Left hindlimb (tissue), 1 donor: ENCODE data around the gene VWA3A.
A peak's percentile ranks its signal among the peaks of the same experiment; 100 is the strongest.
"Not testable (repeated sequence)": the region's sequence is repeated elsewhere in the genome, so short reads cannot be mapped to it uniquely, and the experiment has no call there.

Experiments used
- DNase-seq: peaks from one replicate; pipeline ENCODE4 v3.0.0-alpha.2; 2018

Gene VWA3A

GRCh38 chr16:22092143-22092933 lies at the start of gene VWA3A:
Gene VWA3A (plus strand): TSS chr16:22092541. CDS start chr16:22092638, 97 bp downstream.
- DNase-seq, result peak; percentile 47

DNA sequence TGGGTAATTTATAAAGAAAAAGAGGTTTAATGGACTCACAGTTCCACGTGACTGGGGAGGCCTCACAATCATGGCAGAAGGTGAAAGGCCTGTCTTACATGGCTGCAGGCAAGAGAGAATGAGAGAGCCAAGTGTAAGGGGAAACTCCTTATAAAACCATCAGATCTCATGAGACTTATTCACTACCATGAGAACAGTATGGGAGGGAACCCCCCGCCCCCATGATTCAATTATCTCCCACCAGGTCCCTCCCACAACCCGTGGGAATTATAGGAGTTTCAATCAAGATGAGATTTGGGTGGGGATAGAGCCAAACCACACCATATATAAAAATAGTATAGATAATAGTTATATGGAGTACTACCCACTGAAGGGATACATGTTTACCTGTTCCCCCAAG lies 48.5 kb upstream of the VWA3A start:
- DNase-seq, result not testable (repeated sequence)

- not testable (repeated sequence) for DNase-seq
These were observed 46.5 kb upstream of the VWA3A start for GRCh38 chr16:22045888-22046287.

DNA sequence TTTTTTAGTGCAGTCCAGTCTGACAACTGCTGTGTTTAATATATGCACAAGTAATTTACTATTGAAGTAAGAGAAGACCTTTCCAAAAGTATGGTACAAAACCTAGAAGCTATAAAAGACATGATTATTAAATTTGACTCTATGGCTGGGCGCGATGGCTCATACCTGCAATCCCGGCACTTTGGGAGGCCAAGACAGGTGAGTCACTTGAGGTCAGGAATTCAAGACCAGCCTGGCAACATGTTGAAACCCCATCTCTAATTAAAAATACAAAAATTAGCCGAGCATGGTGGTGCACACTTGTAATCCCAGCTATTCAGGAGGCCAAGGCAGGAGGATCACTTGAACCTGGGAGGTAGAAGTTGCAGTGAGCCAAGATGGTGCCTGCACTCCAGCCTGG lies 41.4 kb upstream of the VWA3A start:
- DNase-seq, result no peak

DNA sequence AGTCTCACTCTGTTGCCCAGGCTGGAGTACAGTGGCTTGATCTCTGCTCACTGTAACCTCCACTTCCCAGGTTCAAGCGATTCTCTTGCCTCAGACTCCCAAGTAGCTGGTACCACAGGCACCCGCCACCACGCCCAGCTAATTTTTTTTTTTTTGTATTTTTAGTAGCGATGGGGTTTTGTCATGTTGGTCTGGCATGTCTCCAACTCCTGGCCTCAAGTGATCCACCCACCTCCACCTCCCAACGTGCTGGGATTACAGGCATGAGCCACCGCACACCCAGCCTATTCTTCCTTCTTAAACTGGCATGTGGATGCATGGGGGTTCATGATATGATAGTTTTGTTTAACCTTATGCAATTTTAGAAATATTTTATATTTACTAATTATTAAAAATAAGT lies 39.4 kb upstream of the VWA3A start:
- DNase-seq, result no peak

- no peak for DNase-seq
These were observed 38.4 kb upstream of the VWA3A start for GRCh38 chr16:22053921-22054341.

GRCh38 chr16:22054847-22055590 lies 37.3 kb upstream of the VWA3A start:
- no peak for DNase-seq

- no peak for DNase-seq
These were observed 36.5 kb upstream of the VWA3A start for GRCh38 chr16:22055881-22056280.

DNA sequence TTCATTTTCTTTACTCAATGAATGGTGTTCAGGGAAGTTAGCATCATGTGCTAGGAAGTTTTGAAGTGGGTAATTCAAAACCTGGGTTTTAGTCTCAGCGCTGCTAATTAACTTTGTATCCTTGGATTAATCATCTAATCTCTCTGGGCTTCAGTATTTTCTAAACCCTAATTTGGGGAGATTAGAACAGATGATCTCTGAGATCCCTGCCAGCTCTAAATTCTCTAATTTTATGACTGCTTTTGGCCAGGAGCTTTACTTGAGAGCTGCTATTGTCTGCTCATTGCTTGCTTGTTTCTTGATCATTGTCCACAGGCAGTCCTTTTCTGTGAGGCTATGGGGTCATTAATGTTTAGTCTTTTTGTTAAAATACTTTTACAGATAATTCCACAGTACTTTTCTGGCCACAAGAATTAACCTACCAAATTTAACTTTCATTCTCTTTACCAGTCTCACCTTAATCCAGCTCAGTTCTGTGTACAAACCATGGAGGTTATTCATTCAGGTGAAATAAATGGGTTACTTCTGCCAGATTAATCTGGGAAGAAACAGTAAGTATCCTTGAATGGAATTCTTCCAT lies 28.4 kb upstream of the VWA3A start:
- DNase-seq, result no peak

DNA sequence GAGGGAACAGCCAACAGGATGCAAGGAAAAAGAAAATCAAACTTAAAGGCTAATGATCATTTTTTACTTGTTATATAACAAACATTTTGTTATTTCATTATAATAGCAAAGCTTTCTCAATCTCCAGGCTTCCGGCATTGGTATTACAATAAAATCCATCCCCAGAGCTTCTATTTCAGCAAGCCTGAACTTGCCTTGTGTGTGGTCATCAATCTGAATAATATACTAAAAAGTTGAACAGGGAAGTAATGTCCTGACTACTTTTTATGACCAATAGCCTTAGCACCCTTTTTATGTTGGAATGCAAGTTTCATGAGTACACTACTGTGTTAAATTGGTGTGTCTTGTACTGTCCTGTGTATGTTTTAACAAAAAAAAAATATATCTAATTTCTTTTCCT lies 27.1 kb upstream of the VWA3A start:
- DNase-seq, result no peak

GRCh38 chr16:22070361-22071330 lies 21.7 kb upstream of the VWA3A start:
- no peak for DNase-seq

- DNase-seq, result no peak
These were observed 20.9 kb upstream of the VWA3A start for GRCh38 chr16:22071331-22071910.

DNA sequence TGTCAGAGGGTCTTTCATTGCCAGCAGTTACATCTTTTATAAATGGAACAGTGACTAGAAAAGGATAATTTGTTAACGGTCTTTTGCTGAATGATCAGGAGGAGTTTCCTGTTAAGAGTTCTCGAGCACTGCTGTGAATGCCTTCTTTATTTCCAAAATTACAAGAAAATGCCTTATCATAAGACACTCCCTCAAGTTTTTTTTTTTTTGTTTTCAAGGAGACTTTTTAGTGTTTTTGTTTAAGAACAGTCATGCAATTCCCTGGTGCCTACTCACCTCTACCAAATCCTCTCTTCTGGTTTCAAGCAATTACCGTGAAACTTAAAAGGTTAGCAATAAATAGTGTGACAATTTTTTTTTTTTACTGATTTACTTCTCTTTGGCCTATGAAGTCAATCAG lies 19.0 kb upstream of the VWA3A start:
- DNase-seq, result no peak

DNA sequence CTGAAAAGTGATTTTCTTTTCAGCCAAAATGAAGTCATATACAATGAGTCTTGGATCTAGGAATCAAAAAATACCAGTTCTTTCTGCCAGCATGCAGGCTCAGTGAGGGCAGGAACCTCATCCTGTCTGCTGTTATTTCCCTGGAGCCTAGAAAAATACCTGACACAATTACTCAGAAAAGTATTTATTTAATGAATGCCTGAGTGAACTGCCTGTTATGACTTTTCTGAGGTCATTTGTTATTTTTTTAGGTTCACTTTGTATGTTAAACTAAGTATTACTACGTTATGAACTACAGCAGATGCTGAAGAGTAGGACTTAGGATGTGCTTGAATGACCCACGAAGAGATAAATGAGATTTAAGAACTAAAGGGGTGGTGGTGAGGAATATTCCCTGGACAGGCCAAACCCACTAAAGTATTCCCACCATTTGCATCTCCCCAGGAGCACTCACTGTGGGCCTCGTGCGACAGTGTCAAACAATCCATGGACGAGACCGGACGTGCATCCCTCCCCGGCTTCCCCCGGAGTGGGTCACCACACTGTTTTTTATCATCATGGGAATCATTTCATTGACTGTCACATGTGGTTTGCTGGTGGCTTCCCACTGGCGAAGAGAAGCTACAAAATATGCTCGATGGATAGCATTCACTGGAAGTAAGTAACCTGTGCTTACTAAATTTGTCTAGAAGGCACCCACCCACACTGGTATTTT lies 17.1 kb upstream of the VWA3A start:
- no peak for DNase-seq

- no peak for DNase-seq
These were observed 16.6 kb upstream of the VWA3A start for GRCh38 chr16:22075776-22076175.

DNA sequence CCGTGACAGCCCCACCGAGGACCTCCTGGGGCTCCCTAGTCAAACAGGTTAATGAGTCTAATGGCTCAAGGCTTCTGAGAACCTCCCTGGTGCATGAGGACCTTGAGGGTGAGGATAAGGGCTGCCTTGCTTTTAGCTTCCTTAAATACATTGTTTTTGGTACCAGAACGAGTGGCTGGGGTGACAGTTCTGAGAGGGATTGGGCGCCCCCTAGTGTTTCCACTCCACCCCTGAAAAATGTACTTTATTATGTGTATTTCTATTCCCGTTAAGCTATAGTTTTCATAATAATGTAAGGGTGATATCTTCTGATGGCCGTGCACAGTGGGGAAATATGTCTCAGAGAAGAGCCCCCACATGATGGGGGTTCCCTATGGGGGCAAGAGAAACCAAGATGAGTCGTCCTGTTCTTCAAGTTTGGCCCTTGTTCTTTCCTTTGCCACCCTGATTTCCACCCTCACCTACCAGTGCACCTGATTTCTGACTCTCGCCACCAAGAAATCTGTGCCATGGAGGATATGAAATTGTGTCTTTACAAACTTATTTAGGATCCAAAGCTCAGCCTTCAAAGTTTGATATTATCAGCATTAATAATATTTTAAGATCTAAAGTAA lies 14.5 kb upstream of the VWA3A start:
- DNase-seq, result peak; percentile 56

DNA sequence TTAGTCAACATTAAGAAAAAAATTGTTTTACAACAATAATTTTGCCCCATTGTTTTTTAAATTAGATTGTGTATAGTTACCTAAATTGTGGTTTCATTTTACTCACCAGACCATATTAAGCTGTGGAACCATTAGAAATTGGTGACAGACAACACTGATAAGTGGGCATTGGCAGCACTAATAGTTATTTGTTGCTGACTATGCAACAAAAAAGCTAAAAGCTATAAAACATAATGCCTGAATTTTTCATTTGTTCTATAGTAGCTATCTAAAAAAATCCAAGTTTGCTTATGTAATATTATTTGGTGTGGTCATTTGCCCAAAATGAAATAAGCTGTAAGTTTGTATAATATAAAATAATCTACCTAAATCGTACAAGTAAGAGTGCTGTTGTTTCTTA lies 13.7 kb upstream of the VWA3A start:
- DNase-seq, result no peak

GRCh38 chr16:22081050-22081449 lies 11.3 kb upstream of the VWA3A start:
- no peak for DNase-seq

DNA sequence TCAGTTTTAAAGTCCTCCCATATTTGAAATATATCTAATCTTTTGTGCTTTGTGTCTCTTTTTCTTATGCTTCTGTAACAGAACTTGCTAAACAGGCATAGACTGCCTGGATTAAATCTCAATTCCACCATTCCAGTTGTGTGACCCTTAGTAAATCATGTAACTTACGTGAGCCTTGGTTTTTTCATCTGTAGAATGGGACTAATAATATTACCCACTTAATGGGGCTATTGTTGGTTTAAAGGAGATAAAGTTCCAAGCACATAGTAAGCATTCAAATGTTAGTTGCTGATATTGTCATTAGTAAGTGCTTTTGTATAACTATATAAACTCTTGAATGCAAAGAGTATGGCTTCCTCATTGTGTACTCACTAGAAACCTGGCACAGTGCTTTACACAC lies 5.9 kb upstream of the VWA3A start:
- no peak for DNase-seq

DNA sequence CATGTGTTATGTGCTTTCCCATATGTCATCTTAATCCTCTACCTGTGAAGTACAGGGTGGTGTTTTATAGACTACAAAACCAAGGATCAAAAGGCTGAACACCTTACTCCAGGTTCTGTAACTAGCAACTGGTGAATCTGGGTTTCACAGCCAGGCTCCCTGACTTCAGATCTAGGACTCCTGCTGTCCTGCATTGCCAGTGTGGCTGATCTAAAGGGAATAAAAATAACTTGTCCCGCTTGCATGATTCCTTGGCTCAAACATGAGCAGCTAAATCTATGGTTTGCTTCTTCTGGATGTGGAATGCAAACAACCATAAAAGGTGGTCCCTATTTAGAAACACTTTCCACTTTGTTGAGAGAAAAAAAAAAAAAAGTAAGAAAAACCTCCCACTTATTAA lies 3.7 kb upstream of the VWA3A start:
- DNase-seq, result no peak

GRCh38 chr16:22089910-22090309 lies 2.4 kb upstream of the VWA3A start:
- no peak for DNase-seq
